ENCODE data around the gene ZNF664. TPM values are rescaled to one million over a fixed set of nuclear protein-coding genes. Genes with fewer than 3 reads are reported as not detected.

ZNF664 gene
- total and polyA plus RNA-seq, 2 donors (not counting 1 experiment from before 2014, with no cell fraction given) = 14.3 to 47.1 TPM

GRCh38 chr12:123939716-123940626, 33.0 kb upstream of the ZNF664 start:
- TF ChIP-seq EZH2 (IDR thresholded peaks at IDR 0.05; ENCODE audit: borderline replicate concordance, insufficient read depth, low read depth, low read length, poor library complexity, severe bottlenecking) (no peak), CTCF (IDR thresholded peaks at IDR 0.05) (no peak)
- no peak for ATAC-seq (ENCODE audit: low read depth)
- Histone ChIP-seq H2AFZ (ENCODE audit: insufficient read depth, low read depth, low read length, poor library complexity, severe bottlenecking) (no peak overlapping the region), H3K9me3 (ENCODE audit: control extremely low read depth in 1 of 3, control insufficient read depth in 2 of 3, insufficient read depth in 1 of 3, low read length in 2 of 3) (peaks cover 0 to 12% (median 2%) of the 10 kb centered on the region in 3 donors), H4K20me1 (ENCODE audit: control insufficient read depth, insufficient read depth, low read length, poor library complexity, severe bottlenecking) (no peaks in the 10 kb centered on the region), H3K4me3 (ENCODE audit: control extremely low read depth in 1 of 5, extremely low read depth in 1 of 5, insufficient read depth in 1 of 5, low read depth in 2 of 5, low read length in 4 of 5) (no peak overlapping the region), H3K79me2 (ENCODE audit: control insufficient read depth, insufficient read depth, low read length) (no peaks in the 10 kb centered on the region), H3K9ac (ENCODE audit: low read length) (no peak overlapping the region), H3K36me3 (replicated peaks in 1 of 2; ENCODE audit: control extremely low read depth in 1 of 2, control insufficient read depth in 1 of 2, extremely low read depth in 1 of 2, insufficient read depth in 2 of 2, low read length in 1 of 2) (peaks cover 5 to 45% of the 10 kb centered on the region in 2 experiments), H3K27ac (ENCODE audit: low read length in 2 of 2) (no peak overlapping the region), H3K4me1 (ENCODE audit: control insufficient read depth in 2 of 2, insufficient read depth in 2 of 2, low read length in 2 of 2) (peaks cover 14 to 16% of the 10 kb centered on the region in 2 donors), H3K4me2 (replicated peaks; ENCODE audit: low read depth, low read length, poor library complexity, severe bottlenecking) (no peak overlapping the region), H3K27me3 (replicated peaks in 1 of 4; ENCODE audit: control extremely low read depth in 1 of 4, control insufficient read depth in 3 of 4, insufficient read depth in 4 of 4, low read length in 3 of 4) (no peaks in the 10 kb centered on the region)
- POLR2A ChIA-PET = no interaction called here
- intact Hi-C loops (cut with micrococcal nuclease) = no loop called here
- no peaks in the 10 kb centered on the region for H3K27me3 Mint-ChIP-seq
- DNase-seq = no peak
- H3K27ac Mint-ChIP-seq = no peak overlapping the region
- H3K9me3 Mint-ChIP-seq (ENCODE audit: insufficient read depth) = peaks cover 2% of the 10 kb centered on the region
- H3K4me3 Mint-ChIP-seq = no peak overlapping the region
- peaks cover 23% of the 10 kb centered on the region for H3K4me1 Mint-ChIP-seq
- CTCF ChIA-PET = no interaction called here
- WGBS (ENCODE audit: insufficient coverage) = 93% methylated on average over 16 of the region's 16 CpGs

DNA sequence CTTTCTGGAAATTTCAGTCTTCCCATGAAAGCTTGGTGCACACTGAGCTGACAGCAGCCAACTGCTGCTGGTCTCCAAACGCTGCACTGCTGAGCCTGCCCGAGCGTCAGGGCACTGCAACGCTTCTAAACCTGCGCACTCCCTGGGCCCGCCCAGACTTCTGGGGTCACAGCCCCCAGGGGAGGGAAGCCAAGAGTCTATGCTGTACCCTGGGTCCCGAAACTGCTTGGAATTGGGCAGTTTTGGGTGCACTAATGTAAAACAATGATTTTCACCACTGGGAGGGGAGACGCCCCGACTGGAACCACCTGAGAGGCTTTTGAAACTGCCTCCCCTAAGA, 32.4 kb upstream of the ZNF664 start:
- H3K4me1 ChIP-seq (ENCODE audit: control insufficient read depth in 2 of 2, insufficient read depth in 2 of 2, low read length in 2 of 2) = peaks cover 14 to 16% of the 10 kb centered on the region in 2 donors
- TF ChIP-seq CTCF (IDR thresholded peaks at IDR 0.05) (no peak), EZH2 (IDR thresholded peaks at IDR 0.05; ENCODE audit: borderline replicate concordance, insufficient read depth, low read depth, low read length, poor library complexity, severe bottlenecking) (no peak)
- CTCF ChIA-PET = no interaction called here
- no peak overlapping the region for H2AFZ ChIP-seq (ENCODE audit: insufficient read depth, low read depth, low read length, poor library complexity, severe bottlenecking)
- Mint-ChIP-seq H3K4me3 (no peak overlapping the region), H3K4me1 (peaks cover 23% of the 10 kb centered on the region), H3K27me3 (no peaks in the 10 kb centered on the region), H3K9me3 (ENCODE audit: insufficient read depth) (peaks cover 2% of the 10 kb centered on the region), H3K27ac (no peak overlapping the region)
- no peaks in the 10 kb centered on the region for H4K20me1 ChIP-seq (ENCODE audit: control insufficient read depth, insufficient read depth, low read length, poor library complexity, severe bottlenecking)
- H3K9ac ChIP-seq (ENCODE audit: low read length) = no peak overlapping the region
- H3K9me3 ChIP-seq (ENCODE audit: control extremely low read depth in 1 of 3, control insufficient read depth in 2 of 3, insufficient read depth in 1 of 3, low read length in 2 of 3) = peaks cover 0 to 12% (median 2%) of the 10 kb centered on the region in 3 donors
- no peaks in the 10 kb centered on the region for H3K27me3 ChIP-seq (replicated peaks in 1 of 4; ENCODE audit: control extremely low read depth in 1 of 4, control insufficient read depth in 3 of 4, insufficient read depth in 4 of 4, low read length in 3 of 4)
- DNase-seq (no peak), ATAC-seq (ENCODE audit: low read depth) (no peak)
- no peaks in the 10 kb centered on the region for H3K79me2 ChIP-seq (ENCODE audit: control insufficient read depth, insufficient read depth, low read length)
- 97% methylated on average over 7 of the region's 9 CpGs for WGBS (ENCODE audit: insufficient coverage)
- no peak overlapping the region for H3K27ac ChIP-seq (ENCODE audit: low read length in 2 of 2)
- H3K36me3 ChIP-seq (replicated peaks in 1 of 2; ENCODE audit: control extremely low read depth in 1 of 2, control insufficient read depth in 1 of 2, extremely low read depth in 1 of 2, insufficient read depth in 2 of 2, low read length in 1 of 2) = peaks cover 7 to 50% of the 10 kb centered on the region in 2 experiments
- intact Hi-C loops (cut with micrococcal nuclease) = no loop called here
- no peak overlapping the region for H3K4me3 ChIP-seq (ENCODE audit: control extremely low read depth in 1 of 5, extremely low read depth in 1 of 5, insufficient read depth in 1 of 5, low read depth in 2 of 5, low read length in 4 of 5)
- no peak overlapping the region for H3K4me2 ChIP-seq (replicated peaks; ENCODE audit: low read depth, low read length, poor library complexity, severe bottlenecking)
- POLR2A ChIA-PET = no interaction called here
